Esophagus muscularis mucosa (tissue), 4 donors: Measurements from ENCODE around the gene HSPB2. TPM values are rescaled to one million over a fixed set of nuclear protein-coding genes. Genes with fewer than 3 reads are reported as not detected.

ENCODE experiments used
- DNase-seq: peaks from one replicate; pipeline ENCODE4 v3.0.0-alpha.2; 2017; ENCODE audit errors: extremely low spot score
- H3K27ac ChIP-seq, 4 donors: fragments of 200-600 bp; sonication (generic); replicated peaks in 1 of 4; 1 replicate in 3 of 4; 2 replicates in 1 of 4; pipeline ENCODE4 v1.5.1; 2016 to 2019; ENCODE audit warnings: mild to moderate bottlenecking in 1 of 4
- H3K27me3 ChIP-seq, 4 donors: fragments of 200-600 bp; sonication (generic); one replicate each; pipeline versions ENCODE4 v1.5.1 to v1.6.0; 2016 to 2019
- H3K36me3 ChIP-seq, 4 donors: fragments of 200-600 bp; sonication (generic); one replicate each; pipeline ENCODE4 v1.5.1; 2016 to 2019
- H3K4me1 ChIP-seq, 4 donors: fragments of 200-600 bp; sonication (generic); one replicate each; pipeline ENCODE4 v1.5.1; 2016 to 2019
- H3K4me3 ChIP-seq, 4 donors: fragments of 200-600 bp; sonication (generic); 1 replicate in 2 of 4; 2 replicates in 2 of 4; pipeline ENCODE4 v1.5.1; 2016 to 2019; ENCODE audit warnings: mild to moderate bottlenecking in 4 of 4, moderate library complexity in 1 of 4
- H3K9me3 ChIP-seq, 4 donors: fragments of 200-600 bp; sonication (generic); 1 replicate in 3 of 4; 2 replicates in 1 of 4; pipeline ENCODE4 v1.5.1; 2016 to 2019
- EP300 ChIP-seq: sonication (generic); formaldehyde crosslinking; IDR thresholded peaks from one replicate; pipeline ENCODE4 v1.6.1; 2017; ENCODE audit warnings: antibody characterized with exemption
- POLR2A ChIP-seq: fragments of 450-650 bp; IDR thresholded peaks from one replicate; pipeline ENCODE4 v1.6.1; 2017; ENCODE audit warnings: antibody characterized with exemption, moderate library complexity, mild to moderate bottlenecking, low read depth
- POLR2AphosphoS5 ChIP-seq, 2 donors: sonication (generic); formaldehyde crosslinking; IDR thresholded peaks; one replicate each; pipeline ENCODE4 v1.6.1; 2017; ENCODE audit warnings: antibody characterized with exemption in 2 of 2
- WGBS: methylation state at CpG from one replicate; pipeline ENCODE4 v1.1.5; 2018; 5-methylcytosine and 5-hydroxymethylcytosine counted together
- intact Hi-C: fragments of 100-400 bp; cut with DNase I; formaldehyde crosslinking; loops from one replicate; pipeline ENCODE4 v1.15.1; 2023
- total RNA-seq, 4 donors: library from RNA; depleted of rRNA; stranded (reverse); fragments of >200 nt; gene quantifications; one replicate each; pipeline versions ENCODE4 v1.1.0 to v1.2.1, GENCODE V29; 2016
- TF ChIP-seq, protein P1 (sequence below), 3 experiments: fragments of 200-600 bp in 2 of 3; fragments of 450-650 bp in 1 of 3; sonication (generic) in 2 of 3; IDR thresholded peaks; one replicate each; pipeline ENCODE4 v1.5.1; 2017 to 2019; ENCODE audit warnings: antibody characterized with exemption in 3 of 3, mild to moderate bottlenecking in 2 of 3, moderate library complexity in 1 of 3

The HSPB2 gene
- total RNA-seq, 4 donors from 2014 or later = 1.2 to 4.0 (median 2.4) TPM

DNA sequence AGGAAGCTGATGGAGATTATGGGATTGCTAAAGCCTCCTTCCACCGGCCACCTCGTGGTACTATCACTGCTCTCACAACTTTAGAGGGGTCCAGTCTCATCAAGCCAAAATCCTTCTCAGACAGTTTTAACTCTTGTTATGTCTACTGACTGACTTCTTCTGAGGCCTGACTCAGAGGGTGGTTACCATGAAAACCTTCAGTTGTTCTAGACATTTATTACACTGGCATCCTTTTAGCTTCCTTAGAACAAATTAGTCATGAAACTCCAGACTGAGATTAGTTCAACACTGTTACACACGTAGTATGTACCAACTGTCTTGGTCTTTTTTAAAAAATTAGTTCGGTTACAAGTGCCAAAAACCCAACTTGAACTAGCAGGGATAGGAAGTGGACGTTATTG, 32.1 kb downstream of the HSPB2 start:
- no peaks in the 10 kb centered on the region for H3K27me3 ChIP-seq
- H3K9me3 ChIP-seq = no peaks in the 10 kb centered on the region
- H3K4me1 ChIP-seq = peaks cover 11 to 41% (median 40%) of the 10 kb centered on the region in 4 donors
- WGBS = 46% methylated on average over 5 of the region's 5 CpGs
- DNase-seq = no peak
- intact Hi-C loops = no loop called here
- H3K27ac ChIP-seq = peak overlapping the region; percentile 55 to 75 (median 64)
- no peak overlapping the region for H3K4me3 ChIP-seq
- no peaks in the 10 kb centered on the region for H3K36me3 ChIP-seq
- TF ChIP-seq POLR2A = no peak
- TF ChIP-seq POLR2AphosphoS5 (IDR thresholded peaks at IDR 0.05) = peak in 1 of 2 donors; percentile 32

DNA sequence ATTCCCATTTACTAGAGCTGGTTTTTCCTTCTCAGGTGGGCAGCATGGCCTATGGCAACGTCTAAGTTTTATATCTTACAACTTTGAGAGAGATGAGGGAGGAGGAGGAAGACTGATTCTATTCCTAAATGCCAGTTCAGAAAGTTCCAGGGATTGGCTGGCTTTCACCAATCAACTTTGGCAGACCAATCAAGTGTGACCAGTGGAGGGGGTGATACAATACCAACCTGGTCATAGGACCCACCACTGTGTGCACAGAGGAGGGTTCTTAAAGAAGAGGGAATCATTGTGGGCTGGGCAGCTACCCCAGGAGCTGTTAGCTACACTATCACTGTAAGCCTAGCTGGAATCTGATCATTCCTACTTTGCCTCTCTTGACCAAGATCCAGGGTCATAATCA, 32.7 kb downstream of the HSPB2 start:
- WGBS = 71% methylated on average over 1 of the region's 1 CpG
- Histone ChIP-seq H3K4me3 (no peak overlapping the region), H3K27me3 (no peaks in the 10 kb centered on the region), H3K4me1 (peaks cover 7 to 39% (median 35%) of the 10 kb centered on the region in 4 donors), H3K9me3 (no peaks in the 10 kb centered on the region), H3K27ac (peak overlapping the region; percentile 55 to 75 (median 64)), H3K36me3 (no peaks in the 10 kb centered on the region)
- intact Hi-C loops = no loop called here
- DNase-seq = no peak
- TF ChIP-seq EP300 (no peak), POLR2AphosphoS5 (IDR thresholded peaks at IDR 0.05) (no peak), POLR2A (no peak)
- TF ChIP-seq, protein P1, sequence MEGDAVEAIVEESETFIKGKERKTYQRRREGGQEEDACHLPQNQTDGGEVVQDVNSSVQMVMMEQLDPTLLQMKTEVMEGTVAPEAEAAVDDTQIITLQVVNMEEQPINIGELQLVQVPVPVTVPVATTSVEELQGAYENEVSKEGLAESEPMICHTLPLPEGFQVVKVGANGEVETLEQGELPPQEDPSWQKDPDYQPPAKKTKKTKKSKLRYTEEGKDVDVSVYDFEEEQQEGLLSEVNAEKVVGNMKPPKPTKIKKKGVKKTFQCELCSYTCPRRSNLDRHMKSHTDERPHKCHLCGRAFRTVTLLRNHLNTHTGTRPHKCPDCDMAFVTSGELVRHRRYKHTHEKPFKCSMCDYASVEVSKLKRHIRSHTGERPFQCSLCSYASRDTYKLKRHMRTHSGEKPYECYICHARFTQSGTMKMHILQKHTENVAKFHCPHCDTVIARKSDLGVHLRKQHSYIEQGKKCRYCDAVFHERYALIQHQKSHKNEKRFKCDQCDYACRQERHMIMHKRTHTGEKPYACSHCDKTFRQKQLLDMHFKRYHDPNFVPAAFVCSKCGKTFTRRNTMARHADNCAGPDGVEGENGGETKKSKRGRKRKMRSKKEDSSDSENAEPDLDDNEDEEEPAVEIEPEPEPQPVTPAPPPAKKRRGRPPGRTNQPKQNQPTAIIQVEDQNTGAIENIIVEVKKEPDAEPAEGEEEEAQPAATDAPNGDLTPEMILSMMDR (IDR thresholded peaks at IDR 0.05) = no peak

DNA sequence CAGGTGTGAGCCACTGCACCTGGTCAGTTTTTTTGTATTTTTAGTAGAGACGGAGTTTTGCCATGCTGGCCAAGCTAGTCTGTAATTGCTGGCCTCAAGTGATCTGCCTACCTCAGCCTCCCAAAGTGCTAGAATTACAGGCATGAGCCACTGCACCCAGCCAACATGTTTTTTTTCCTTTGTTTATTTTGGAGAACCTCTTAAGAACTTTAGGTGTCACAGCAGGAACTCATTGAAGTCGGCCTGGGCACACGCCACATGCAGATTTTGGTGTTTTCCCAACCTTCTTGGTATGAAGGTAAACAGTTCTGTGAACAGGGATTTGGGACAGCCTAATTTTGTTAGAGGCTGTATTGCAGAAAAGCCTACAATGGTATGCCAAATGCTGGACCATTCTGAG, 34.0 kb downstream of the HSPB2 start:
- H3K4me3 ChIP-seq = no peak overlapping the region
- H3K27me3 ChIP-seq = no peaks in the 10 kb centered on the region
- peak; percentile 53 for DNase-seq
- TF ChIP-seq, protein P1 (IDR thresholded peaks at IDR 0.05) = no peak
- TF ChIP-seq POLR2A (no peak), EP300 (no peak), POLR2AphosphoS5 (IDR thresholded peaks at IDR 0.05) (no peak)
- H3K4me1 ChIP-seq = peaks cover 6 to 35% (median 33%) of the 10 kb centered on the region in 4 donors
- peak overlapping the region; percentile 42 to 54 (median 52) for H3K27ac ChIP-seq
- intact Hi-C loops = no loop called here
- WGBS = 33% methylated on average over 3 of the region's 3 CpGs
- H3K36me3 ChIP-seq = no peaks in the 10 kb centered on the region
- H3K9me3 ChIP-seq = no peaks in the 10 kb centered on the region

DNA sequence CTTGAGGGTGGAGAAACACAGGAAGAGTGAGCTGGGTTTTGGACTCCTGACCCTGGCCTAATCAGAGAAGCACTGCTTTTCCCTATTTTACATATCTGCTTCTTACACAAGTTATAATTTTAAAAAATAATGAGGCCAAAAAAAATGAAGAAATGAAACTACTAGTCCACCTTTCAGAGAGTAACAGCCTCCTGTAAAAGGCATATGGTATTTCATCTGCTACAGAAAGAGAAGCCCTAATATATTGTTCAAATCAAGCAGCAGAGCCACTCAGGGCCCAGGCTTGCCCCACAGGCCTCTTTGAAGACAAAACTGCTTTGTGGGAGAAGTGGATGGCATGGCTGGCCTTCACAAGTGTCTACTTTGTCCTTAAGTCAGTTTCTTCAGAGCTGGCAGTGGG, 34.6 kb downstream of the HSPB2 start:
- TF ChIP-seq, protein P1 (IDR thresholded peaks at IDR 0.05) = no peak
- TF ChIP-seq POLR2AphosphoS5 (IDR thresholded peaks at IDR 0.05) (no peak), EP300 (no peak), POLR2A (no peak)
- Histone ChIP-seq H3K4me3 (no peak overlapping the region), H3K27me3 (no peaks in the 10 kb centered on the region), H3K9me3 (no peaks in the 10 kb centered on the region), H3K4me1 (peaks cover 6 to 33% (median 32%) of the 10 kb centered on the region in 4 donors), H3K36me3 (no peaks in the 10 kb centered on the region), H3K27ac (peak overlapping the region in 3 of 4 donors; percentile 34 to 52 (median 42))
- intact Hi-C loops = no loop called here
- peak; percentile 37 for DNase-seq

DNA sequence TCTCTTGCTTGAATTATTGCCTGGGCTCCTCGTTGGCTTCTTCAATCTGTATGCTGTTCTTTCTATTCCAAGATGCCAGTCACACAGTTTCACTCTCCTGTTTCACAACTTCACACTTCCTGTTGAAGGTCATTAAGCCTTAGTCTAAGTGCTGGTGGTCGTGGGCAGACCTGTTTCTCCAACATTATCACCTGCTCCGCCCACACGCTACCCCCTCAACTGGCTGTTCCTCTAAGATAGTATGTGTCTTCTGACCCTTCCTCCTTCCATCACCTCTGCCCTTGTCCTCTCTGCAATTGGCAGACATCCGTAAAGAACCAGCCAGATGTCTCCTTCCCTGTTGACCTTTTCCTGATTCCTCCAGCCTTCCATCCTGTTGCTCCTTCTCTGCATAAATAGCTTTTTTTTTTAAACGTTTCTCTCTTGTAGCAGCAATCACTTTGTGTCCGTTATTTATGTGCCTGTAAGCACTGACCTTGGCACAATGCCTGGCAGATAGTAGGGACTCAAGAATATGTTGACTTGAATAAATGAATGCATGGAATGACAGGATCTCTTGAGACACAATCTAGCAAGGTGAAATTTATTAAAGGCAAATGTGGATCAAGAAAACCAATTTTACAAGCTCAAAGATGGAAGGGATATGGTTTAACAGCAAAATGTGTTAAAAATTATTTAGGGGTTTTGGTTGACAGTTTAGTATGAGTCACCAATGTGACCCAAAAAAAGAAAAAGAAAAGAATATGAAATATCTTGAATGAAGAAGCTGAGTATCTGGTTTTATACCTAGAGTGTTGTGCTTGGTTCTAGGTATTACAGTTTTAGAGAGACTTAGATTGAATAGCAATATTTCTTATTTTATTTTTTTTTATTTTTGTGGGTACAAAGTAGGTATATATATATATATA, 37.2 kb downstream of the HSPB2 start:
- Histone ChIP-seq H3K4me1 (peaks cover 0 to 26% (median 21%) of the 10 kb centered on the region in 4 donors), H3K36me3 (no peaks in the 10 kb centered on the region), H3K27ac (no peak overlapping the region), H3K4me3 (no peak overlapping the region), H3K27me3 (no peaks in the 10 kb centered on the region), H3K9me3 (no peaks in the 10 kb centered on the region)
- TF ChIP-seq POLR2AphosphoS5 (IDR thresholded peaks at IDR 0.05) (no peak), EP300 (no peak), POLR2A (no peak)
- TF ChIP-seq, protein P1 (IDR thresholded peaks at IDR 0.05) = no peak
- 60% methylated on average over 7 of the region's 7 CpGs for WGBS
- DNase-seq = peak; percentile 47
- intact Hi-C loops = no loop called here
